Mesenchymal stem cell (in vitro differentiated cells and primary cell): ENCODE data around the gene CLGN.

Experiments used
- DNase-seq: peaks from one replicate; pipeline ENCODE4 v3.0.0-alpha.2; 2013
- H2AFZ ChIP-seq: one replicate; pipeline ENCODE4 v1.6.1; 2013; ENCODE audit warnings: low read depth, mild to moderate bottlenecking, control low read depth, inconsistent platforms, low read length, moderate library complexity
- H2AK5ac ChIP-seq: 2 replicates; pipeline ENCODE4 v1.6.1; 2013; ENCODE audit warnings: low read length, moderate library complexity, mild to moderate bottlenecking, inconsistent platforms; ENCODE audit not compliant: severe bottlenecking
- H2BK120ac ChIP-seq: one replicate; pipeline ENCODE4 v1.6.1; 2013; ENCODE audit warnings: low read depth, mild to moderate bottlenecking, inconsistent platforms, low read length, moderate library complexity
- H2BK12ac ChIP-seq, 2 experiments: one replicate each; pipeline ENCODE4 v1.6.1; 2013; ENCODE audit warnings: inconsistent platforms in 2 of 2, low read length in 2 of 2, mild to moderate bottlenecking in 2 of 2, moderate library complexity in 2 of 2, control low read depth in 1 of 2
- H2BK15ac ChIP-seq: one replicate; pipeline ENCODE4 v1.6.1; 2013; ENCODE audit warnings: mild to moderate bottlenecking, low read depth, inconsistent platforms; ENCODE audit not compliant: poor library complexity, severe bottlenecking
- H2BK5ac ChIP-seq: 2 replicates; pipeline ENCODE4 v1.6.1; 2013; ENCODE audit warnings: low read depth, mild to moderate bottlenecking, low read length, control low read depth, inconsistent platforms; ENCODE audit not compliant: poor library complexity, severe bottlenecking
- H3K14ac ChIP-seq, 2 experiments: one replicate each; pipeline ENCODE4 v1.6.1; 2013; ENCODE audit warnings: inconsistent platforms in 2 of 2, low read length in 2 of 2, control low read depth in 1 of 2, mild to moderate bottlenecking in 1 of 2, moderate library complexity in 1 of 2
- H3K18ac ChIP-seq, 2 experiments: one replicate each; pipeline ENCODE4 v1.6.1; 2013; ENCODE audit warnings: inconsistent platforms in 2 of 2, low read length in 2 of 2, control low read depth in 1 of 2, low read depth in 1 of 2, mild to moderate bottlenecking in 1 of 2
- H3K23ac ChIP-seq, 2 experiments: one replicate each; pipeline ENCODE4 v1.6.1; 2013; ENCODE audit warnings: inconsistent platforms in 2 of 2, low read length in 2 of 2, mild to moderate bottlenecking in 2 of 2, moderate library complexity in 2 of 2, control low read depth in 1 of 2
- H3K27ac ChIP-seq: 2 replicates; pipeline ENCODE4 v1.5.1; 2013; ENCODE audit warnings: mild to moderate bottlenecking, moderate library complexity, low read length, control low read depth, inconsistent platforms; ENCODE audit not compliant: poor library complexity, severe bottlenecking
- H3K27me3 ChIP-seq, 2 experiments: 2 replicates each; pipeline versions ENCODE4 v1.6.1 to v1.7.0; 2013; ENCODE audit warnings: low read length in 2 of 2, mild to moderate bottlenecking in 2 of 2, moderate library complexity in 2 of 2, control low read depth in 1 of 2, inconsistent platforms in 1 of 2; ENCODE audit not compliant: control insufficient read depth in 1 of 2, insufficient read depth in 1 of 2
- H3K36me3 ChIP-seq, 2 experiments: 2 replicates each; pipeline versions ENCODE4 v1.6.1 to v1.7.0; 2013; ENCODE audit warnings: low read length in 2 of 2, control low read depth in 1 of 2, inconsistent platforms in 1 of 2, low read depth in 1 of 2, mild to moderate bottlenecking in 1 of 2; ENCODE audit not compliant: insufficient read depth in 2 of 2, control insufficient read depth in 1 of 2
- H3K4ac ChIP-seq, 2 experiments: one replicate each; pipeline ENCODE4 v1.6.1; 2013; ENCODE audit warnings: inconsistent platforms in 2 of 2, low read length in 2 of 2, mild to moderate bottlenecking in 2 of 2, moderate library complexity in 2 of 2, control low read depth in 1 of 2, low read depth in 1 of 2
- H3K4me1 ChIP-seq: 2 replicates; pipeline ENCODE4 v1.6.1; 2013; ENCODE audit warnings: low read depth, low read length, control low read depth; ENCODE audit not compliant: control insufficient read depth, insufficient read depth
- H3K4me2 ChIP-seq: 2 replicates; pipeline ENCODE4 v1.6.1; 2013; ENCODE audit warnings: low read length, mild to moderate bottlenecking, inconsistent platforms; ENCODE audit not compliant: poor library complexity, severe bottlenecking
- H3K4me3 ChIP-seq, 2 experiments: 2 replicates each; pipeline versions ENCODE4 v1.5.1 to v1.7.0; 2013; ENCODE audit warnings: low read length in 2 of 2, mild to moderate bottlenecking in 2 of 2, control low read depth in 1 of 2, low read depth in 1 of 2; ENCODE audit not compliant: insufficient read depth in 1 of 2
- H3K79me1 ChIP-seq: replicated peaks from 2 replicates; pipeline ENCODE4 v1.6.1; 2013; ENCODE audit warnings: mild to moderate bottlenecking, control low read depth, low read length, inconsistent platforms; ENCODE audit not compliant: poor library complexity, severe bottlenecking
- H3K9ac ChIP-seq: 2 replicates; pipeline ENCODE4 v1.7.0; 2013; ENCODE audit warnings: mild to moderate bottlenecking, low read length, moderate library complexity
- H3K9me3 ChIP-seq: 2 replicates; pipeline ENCODE4 v1.7.0; 2013; ENCODE audit warnings: mild to moderate bottlenecking, low read length; ENCODE audit not compliant: control insufficient read depth
- H4K8ac ChIP-seq: one replicate; pipeline ENCODE4 v1.6.1; 2013; ENCODE audit warnings: inconsistent platforms, mild to moderate bottlenecking, low read length, moderate library complexity
- H4K91ac ChIP-seq: one replicate; pipeline ENCODE4 v1.6.1; 2013; ENCODE audit warnings: mild to moderate bottlenecking, low read length, inconsistent platforms
- WGBS: methylation state at CpG from one replicate; pipeline ENCODE4 v1.1.7; 2013; ENCODE audit warnings: mixed read lengths; 5-methylcytosine and 5-hydroxymethylcytosine counted together

The CLGN gene

DNA sequence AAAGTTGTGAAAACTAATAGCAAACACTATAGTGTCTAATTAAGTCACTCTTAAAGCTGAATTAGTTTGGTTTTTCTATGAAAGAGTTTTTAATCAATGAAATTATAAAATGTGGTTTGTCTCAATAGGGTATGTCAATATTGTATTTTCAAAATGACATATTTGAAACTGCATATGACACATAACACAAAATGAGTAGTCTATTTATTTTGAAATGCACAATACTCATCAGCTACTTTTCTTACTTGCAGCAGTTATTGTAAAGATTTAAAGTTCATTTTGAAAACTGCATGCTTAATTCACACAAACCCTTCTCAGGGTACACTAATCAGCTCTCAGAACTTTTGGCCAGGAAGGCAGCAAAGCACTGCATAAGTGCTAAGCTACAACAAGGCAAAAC lies 21.2 kb downstream of the CLGN start:
- Histone ChIP-seq H3K18ac (no peak overlapping the region), H3K36me3 (peaks cover 0 to 16% of the 10 kb centered on the region in 2 experiments), H3K4me2 (no peak overlapping the region), H4K8ac (no peak overlapping the region), H3K9me3 (no peaks in the 10 kb centered on the region), H3K4me3 (no peak overlapping the region), H2BK15ac (no peak overlapping the region), H2BK5ac (no peak overlapping the region), H2AFZ (peak overlapping the region; percentile 51), H3K4ac (no peak overlapping the region), H2AK5ac (no peak overlapping the region), H3K27ac (no peak overlapping the region), H3K79me1 (no peaks in the 10 kb centered on the region), H2BK120ac (no peak overlapping the region), H2BK12ac (no peak overlapping the region), H3K14ac (no peak overlapping the region), H3K9ac (no peak overlapping the region), H3K23ac (no peak overlapping the region), H3K27me3 (no peaks in the 10 kb centered on the region), H4K91ac (no peak overlapping the region), H3K4me1 (no peaks in the 10 kb centered on the region)
- no peak for DNase-seq

DNA sequence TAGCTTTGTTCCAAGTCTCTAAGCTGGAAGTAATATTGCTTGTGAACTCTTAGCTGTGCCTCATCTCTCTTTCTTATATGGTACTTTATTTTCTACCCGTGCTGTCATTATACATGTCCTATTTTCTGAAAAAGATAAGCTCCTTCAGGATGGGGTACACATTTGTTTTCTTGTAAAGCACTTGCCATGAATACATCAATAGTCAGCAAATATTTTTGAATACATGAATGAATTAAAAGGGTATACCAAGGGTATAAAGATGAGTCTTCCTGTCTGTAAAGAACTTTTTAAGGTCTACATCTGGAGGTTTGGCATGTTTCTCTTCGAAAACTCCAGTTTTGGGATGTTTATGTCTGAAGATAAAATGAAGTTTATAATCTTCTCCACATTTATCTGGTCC lies 27.3 kb downstream of the CLGN start:
- H3K4me1 ChIP-seq = no peaks in the 10 kb centered on the region
- no peak overlapping the region for H3K4me3 ChIP-seq
- no peak overlapping the region for H2AK5ac ChIP-seq
- H4K91ac ChIP-seq = no peak overlapping the region
- H2BK5ac ChIP-seq = no peak overlapping the region
- peaks cover 0 to 12% of the 10 kb centered on the region in 2 experiments for H3K36me3 ChIP-seq
- H3K27me3 ChIP-seq = no peaks in the 10 kb centered on the region
- no peaks in the 10 kb centered on the region for H3K79me1 ChIP-seq
- H3K14ac ChIP-seq = no peak overlapping the region
- H3K18ac ChIP-seq = no peak overlapping the region
- no peak overlapping the region for H2AFZ ChIP-seq
- no peak overlapping the region for H4K8ac ChIP-seq
- H2BK12ac ChIP-seq = no peak overlapping the region
- no peak overlapping the region for H3K23ac ChIP-seq
- H3K9ac ChIP-seq = no peak overlapping the region
- no CpG with 5 or more reads among the region's 2 CpGs for WGBS
- H3K4me2 ChIP-seq = no peak overlapping the region
- no peak overlapping the region for H2BK15ac ChIP-seq
- no peaks in the 10 kb centered on the region for H3K9me3 ChIP-seq
- H3K4ac ChIP-seq = no peak overlapping the region
- H2BK120ac ChIP-seq = no peak overlapping the region
- no peak overlapping the region for H3K27ac ChIP-seq
- DNase-seq = no peak

DNA sequence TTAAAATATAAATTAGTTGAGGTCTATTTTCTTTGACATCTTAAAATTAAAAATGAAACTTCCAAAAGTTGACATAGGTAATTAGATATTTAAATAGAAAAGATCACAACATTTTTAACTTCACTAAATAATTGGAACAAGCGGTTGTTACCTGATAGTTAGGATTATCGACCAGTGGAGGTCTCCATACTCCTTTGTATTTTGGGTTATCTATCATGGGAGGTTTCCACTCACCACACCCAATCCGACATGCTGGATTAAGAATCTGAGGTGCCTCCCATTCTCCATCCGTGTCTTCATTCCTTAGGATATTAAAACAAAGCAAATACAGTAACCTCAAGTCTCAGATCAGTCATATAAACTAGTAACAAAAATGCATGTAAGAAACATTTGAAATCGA lies 31.8 kb downstream of the CLGN start:
- H2AK5ac ChIP-seq = no peak overlapping the region
- no peak overlapping the region for H3K4me3 ChIP-seq
- H3K9me3 ChIP-seq = no peaks in the 10 kb centered on the region
- no peaks in the 10 kb centered on the region for H3K4me1 ChIP-seq
- H3K9ac ChIP-seq = no peak overlapping the region
- no peak overlapping the region for H3K14ac ChIP-seq
- DNase-seq = no peak
- H4K8ac ChIP-seq = no peak overlapping the region
- no peak overlapping the region for H3K4me2 ChIP-seq
- no peak overlapping the region for H4K91ac ChIP-seq
- H3K23ac ChIP-seq = no peak overlapping the region
- H3K36me3 ChIP-seq = peaks cover 0 to 35% of the 10 kb centered on the region in 2 experiments
- no peak overlapping the region for H2BK15ac ChIP-seq
- no peak overlapping the region for H2BK120ac ChIP-seq
- no peak overlapping the region for H3K27ac ChIP-seq
- H3K27me3 ChIP-seq = no peaks in the 10 kb centered on the region
- no peak overlapping the region for H2BK12ac ChIP-seq
- H2AFZ ChIP-seq = no peak overlapping the region
- H3K4ac ChIP-seq = no peak overlapping the region
- 69% methylated on average over 4 of the region's 5 CpGs for WGBS
- no peaks in the 10 kb centered on the region for H3K79me1 ChIP-seq
- no peak overlapping the region for H2BK5ac ChIP-seq
- H3K18ac ChIP-seq = no peak overlapping the region

DNA sequence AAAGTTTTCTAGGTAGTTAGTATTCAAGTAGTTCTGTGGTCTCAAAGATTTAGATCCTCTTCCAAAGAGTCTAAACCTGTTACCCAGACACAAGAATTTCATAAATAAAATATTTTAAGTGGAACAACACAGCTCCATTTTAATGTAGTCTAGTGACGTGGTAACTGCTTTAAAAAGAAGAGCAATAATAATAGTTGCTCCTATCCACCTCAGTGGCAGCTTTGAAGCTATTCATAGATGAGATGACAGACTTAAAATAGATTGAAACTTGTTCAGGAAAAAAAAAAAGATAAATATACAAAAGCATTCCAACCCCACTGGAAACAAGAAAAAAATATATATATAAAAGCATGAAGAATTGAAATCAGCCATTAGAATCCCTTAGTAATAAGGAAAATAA lies 39.4 kb downstream of the CLGN start:
- Histone ChIP-seq H3K23ac (no peak overlapping the region), H3K18ac (no peak overlapping the region), H3K14ac (no peak overlapping the region), H3K79me1 (peaks cover 3% of the 10 kb centered on the region), H2BK12ac (no peak overlapping the region), H4K8ac (no peak overlapping the region), H2AK5ac (no peak overlapping the region), H2BK120ac (no peak overlapping the region), H3K9ac (no peak overlapping the region), H2BK5ac (no peak overlapping the region), H4K91ac (no peak overlapping the region), H3K27me3 (no peaks in the 10 kb centered on the region), H3K4me1 (no peaks in the 10 kb centered on the region), H3K4me2 (no peak overlapping the region), H3K4ac (no peak overlapping the region), H3K9me3 (no peaks in the 10 kb centered on the region), H2AFZ (no peak overlapping the region), H2BK15ac (no peak overlapping the region), H3K36me3 (peaks cover 0 to 52% of the 10 kb centered on the region in 2 experiments), H3K4me3 (no peak overlapping the region), H3K27ac (no peak overlapping the region)
- no CpG with 5 or more reads among the region's 1 CpG for WGBS
- no peak for DNase-seq
